ENCODE results near the gene TM6SF1.
"Not testable (repeated sequence)": the region's sequence is repeated elsewhere in the genome, so short reads cannot be mapped to it uniquely, and the experiment has no call there.

Gene TM6SF1

DNA sequence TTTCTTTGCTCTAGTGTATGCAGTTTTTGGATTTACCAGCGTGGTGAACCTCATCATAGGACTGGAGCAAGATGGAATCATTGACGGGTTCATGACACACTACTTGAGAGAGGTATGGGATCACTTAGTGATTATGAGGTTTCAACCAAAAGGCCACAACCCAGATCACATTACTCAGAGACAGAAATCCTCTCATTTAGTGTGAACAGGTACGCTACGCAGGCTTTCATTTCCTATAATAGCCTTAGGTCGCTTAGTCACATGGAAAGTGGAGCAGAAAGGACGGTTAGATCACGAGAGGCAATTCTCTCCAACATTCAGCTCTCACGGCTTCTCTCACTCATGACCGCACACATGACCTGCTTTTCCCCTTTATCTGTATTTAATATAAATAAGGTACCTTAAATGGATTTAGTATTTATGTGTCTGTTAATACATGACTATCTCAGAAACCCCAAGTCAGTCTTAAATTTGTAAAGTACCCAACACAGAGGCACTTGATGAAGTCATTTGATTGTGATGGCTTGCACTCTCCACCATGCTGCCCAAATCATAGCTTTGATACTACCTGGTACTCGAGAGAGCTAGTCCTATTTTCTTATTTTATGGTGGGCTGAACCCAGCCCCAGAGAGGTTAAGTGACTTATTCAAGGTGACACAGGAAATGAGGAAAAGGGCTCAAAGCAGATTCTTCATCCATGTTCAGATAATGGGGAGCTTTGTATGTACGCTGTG, 8.6 kb downstream of the TM6SF1 start:
- no peaks in the 10 kb centered on the region for H3K9me3 ChIP-seq (ENCODE audit: control insufficient read depth, insufficient read depth, low read length)
- H3K4me1 ChIP-seq (ENCODE audit: insufficient read depth, low read length): no peaks in the 10 kb centered on the region
- H3K36me3 ChIP-seq (ENCODE audit: insufficient read depth, low read length): 0 out of 2 replicates have a peak, but pooled peaks cover 4% of the 10 kb centered on the region
- no peak overlapping the region for H3K9ac ChIP-seq (ENCODE audit: low read depth, low read length)

DNA sequence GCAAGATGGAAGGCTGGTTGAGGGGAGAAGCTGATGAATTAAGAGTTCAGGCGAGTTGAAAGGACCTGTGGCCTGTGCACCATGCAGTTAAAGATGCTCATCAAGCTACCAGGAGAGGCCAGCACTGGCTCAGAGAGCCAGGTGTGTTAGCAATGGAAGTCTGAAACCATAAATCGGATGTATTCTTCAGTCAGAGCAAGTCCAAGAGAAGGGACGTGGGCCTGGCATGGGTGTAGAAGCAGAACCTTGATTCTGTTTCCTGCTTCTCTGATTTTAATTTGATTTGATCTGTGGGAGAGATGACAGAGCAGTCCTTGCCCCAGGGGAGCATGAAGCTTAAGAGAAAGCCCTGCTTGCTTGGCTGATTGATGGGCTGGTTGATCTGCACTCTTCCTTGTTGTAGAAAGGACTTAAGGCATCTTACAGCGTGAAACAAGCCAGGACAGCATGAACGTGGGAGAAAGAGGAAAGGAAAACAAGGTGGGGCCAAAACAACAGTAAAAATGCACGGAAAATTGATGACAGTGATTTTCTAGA, 10.9 kb downstream of the TM6SF1 start:
- H3K9ac ChIP-seq (ENCODE audit: low read depth, low read length): no peak overlapping the region
- H3K4me1 ChIP-seq (ENCODE audit: insufficient read depth, low read length): no peaks in the 10 kb centered on the region
- H3K36me3 ChIP-seq (ENCODE audit: insufficient read depth, low read length): 0 out of 2 replicates have a peak, but pooled peaks cover 4% of the 10 kb centered on the region
- no peaks in the 10 kb centered on the region for H3K9me3 ChIP-seq (ENCODE audit: control insufficient read depth, insufficient read depth, low read length)

DNA sequence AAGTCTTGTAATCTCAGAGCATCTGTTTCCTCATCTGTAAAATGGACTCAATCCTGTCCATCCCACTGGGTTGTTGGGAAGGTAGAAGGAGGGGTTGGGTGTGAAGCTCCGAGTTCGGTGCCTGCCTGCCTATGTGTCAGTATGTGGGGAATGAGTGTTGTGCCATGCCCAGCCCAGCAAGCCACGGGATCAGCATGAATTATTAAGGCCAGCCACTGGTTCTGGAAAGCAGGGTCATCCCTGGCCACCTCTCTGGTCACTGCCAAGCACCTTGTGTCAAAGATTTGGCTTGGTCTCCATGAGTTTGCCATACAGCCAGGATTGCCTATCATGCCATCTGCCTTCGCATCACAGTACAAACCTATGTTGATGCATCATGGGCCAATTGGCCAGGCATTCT, 11.5 kb downstream of the TM6SF1 start:
- H3K9me3 ChIP-seq (ENCODE audit: control insufficient read depth, insufficient read depth, low read length): no peaks in the 10 kb centered on the region
- H3K36me3 ChIP-seq (ENCODE audit: insufficient read depth, low read length): 0 out of 2 replicates have a peak, but pooled peaks cover 4% of the 10 kb centered on the region
- H3K4me1 ChIP-seq (ENCODE audit: insufficient read depth, low read length): no peaks in the 10 kb centered on the region

DNA sequence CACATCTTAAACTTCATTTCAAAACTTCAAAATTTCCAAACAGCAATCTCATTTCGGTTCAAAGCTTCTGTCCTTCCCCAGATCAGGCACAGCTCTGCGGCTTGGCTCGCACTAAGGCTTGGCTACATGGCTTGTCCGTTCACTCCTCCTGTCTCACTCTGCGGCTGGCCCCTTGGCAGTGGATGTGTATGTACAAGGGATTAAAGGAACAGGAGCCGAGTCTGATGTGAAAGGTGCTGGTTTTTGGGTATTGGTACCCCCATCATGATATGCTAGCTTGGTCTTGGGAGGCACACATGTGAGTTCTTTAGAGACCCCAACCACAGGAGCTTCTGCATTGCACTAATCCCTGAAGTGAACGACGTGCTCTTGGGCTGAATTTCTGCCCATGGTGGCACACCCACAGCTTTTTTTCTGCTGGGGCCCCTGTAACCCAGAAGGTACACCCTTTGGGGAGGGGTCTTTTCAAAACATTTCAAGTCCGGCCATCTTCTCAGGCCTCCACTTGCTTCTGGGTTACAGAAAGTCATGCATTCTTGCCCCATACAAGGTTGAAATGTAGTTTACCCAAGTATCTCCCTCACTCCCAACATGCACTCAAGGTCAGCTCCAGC, 12.6 kb downstream of the TM6SF1 start:
- no peaks in the 10 kb centered on the region for H3K36me3 ChIP-seq (ENCODE audit: insufficient read depth, low read length)
- H3K9me3 ChIP-seq (ENCODE audit: control insufficient read depth, insufficient read depth, low read length): no peaks in the 10 kb centered on the region
- no peaks in the 10 kb centered on the region for H3K4me1 ChIP-seq (ENCODE audit: insufficient read depth, low read length)
- H3K9ac ChIP-seq (ENCODE audit: low read depth, low read length): no peak overlapping the region

More for the DNA sequence above, 11.5 kb downstream of the TM6SF1 start:
- no peak overlapping the region for H3K9ac ChIP-seq (ENCODE audit: low read depth, low read length)

DNA sequence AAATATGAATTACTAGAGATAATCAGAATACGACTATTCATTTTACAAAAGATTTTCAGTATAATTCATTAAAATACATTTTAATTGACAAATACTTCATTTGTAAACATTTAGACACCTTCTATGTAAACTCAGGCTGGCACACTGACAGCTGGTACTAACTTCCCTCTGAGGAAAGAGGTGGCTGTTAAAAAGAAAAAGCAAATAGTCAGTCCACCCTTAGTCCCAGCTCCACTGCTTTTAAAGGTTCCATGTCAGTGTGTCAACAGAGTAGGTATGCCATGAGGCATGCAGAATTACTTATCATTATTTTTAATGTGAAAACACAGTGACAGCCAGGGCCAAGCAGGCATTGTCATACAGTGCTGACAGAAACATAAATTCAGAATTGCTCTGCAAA, 16.1 kb downstream of the TM6SF1 start:
- Histone ChIP-seq H3K9ac (ENCODE audit: low read depth, low read length) (no peak overlapping the region), H3K9me3 (ENCODE audit: control insufficient read depth, insufficient read depth, low read length) (no peaks in the 10 kb centered on the region), H3K36me3 (ENCODE audit: insufficient read depth, low read length) (no peaks in the 10 kb centered on the region), H3K4me1 (ENCODE audit: insufficient read depth, low read length) (no peaks in the 10 kb centered on the region)

DNA sequence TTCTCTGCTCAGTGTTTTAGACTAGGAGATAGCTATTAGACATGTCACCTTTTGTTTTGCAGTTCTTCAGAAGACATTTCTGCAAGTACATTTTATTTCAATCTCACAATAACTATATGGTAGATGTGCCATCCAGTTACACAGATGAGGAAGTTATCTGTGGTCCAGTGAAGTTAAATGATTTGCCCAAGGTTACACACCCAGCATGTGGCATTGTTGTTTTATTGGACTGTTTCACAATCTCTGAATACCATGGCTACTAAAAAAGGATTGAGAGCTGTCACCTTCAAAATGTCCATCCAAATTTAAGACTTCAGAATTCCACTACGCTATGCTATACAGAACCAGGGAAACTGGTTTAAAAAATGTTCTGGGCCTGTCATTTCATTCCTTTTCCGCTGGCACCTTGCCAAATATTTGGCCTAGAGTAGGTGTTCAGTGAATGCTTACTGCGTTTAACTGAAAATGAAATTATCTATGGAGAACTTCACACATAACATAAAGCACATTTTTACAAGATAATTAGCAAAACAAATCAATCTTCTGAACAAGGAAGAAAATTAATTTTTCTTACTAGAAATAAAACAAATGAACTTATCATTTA, 20.2 kb downstream of the TM6SF1 start:
- no peak overlapping the region for H3K9ac ChIP-seq (ENCODE audit: low read depth, low read length)
- no peaks in the 10 kb centered on the region; the same call in 1 of the 2 replicates for H3K36me3 ChIP-seq (ENCODE audit: insufficient read depth, low read length)
- H3K9me3 ChIP-seq (ENCODE audit: control insufficient read depth, insufficient read depth, low read length): no peaks in the 10 kb centered on the region
- H3K4me1 ChIP-seq (ENCODE audit: insufficient read depth, low read length): no peaks in the 10 kb centered on the region

DNA sequence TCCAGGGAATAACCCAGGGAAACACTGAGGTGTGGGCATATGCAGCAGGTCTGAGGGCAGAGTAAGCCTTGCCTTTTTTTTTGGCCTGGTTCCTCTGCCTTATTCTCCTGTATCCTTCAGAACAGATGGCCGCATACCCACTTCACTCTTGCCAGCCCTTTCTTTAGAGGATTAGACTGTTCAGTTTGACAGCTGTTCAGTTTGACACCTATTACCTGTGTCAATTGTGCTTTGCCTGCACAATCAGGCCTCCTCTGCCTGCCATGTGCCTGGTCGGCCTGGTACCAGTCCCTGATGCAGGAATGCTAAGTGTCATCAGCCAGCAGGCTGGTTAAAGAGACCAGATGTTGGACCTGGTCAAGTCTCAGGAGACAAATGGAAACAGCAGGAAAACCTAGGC, 22.3 kb downstream of the TM6SF1 start:
- Histone ChIP-seq H3K4me1 (ENCODE audit: insufficient read depth, low read length) (no peaks in the 10 kb centered on the region), H3K9ac (ENCODE audit: low read depth, low read length) (no peak overlapping the region), H3K9me3 (ENCODE audit: control insufficient read depth, insufficient read depth, low read length) (no peaks in the 10 kb centered on the region), H3K36me3 (ENCODE audit: insufficient read depth, low read length) (peaks cover 5% of the 10 kb centered on the region)

DNA sequence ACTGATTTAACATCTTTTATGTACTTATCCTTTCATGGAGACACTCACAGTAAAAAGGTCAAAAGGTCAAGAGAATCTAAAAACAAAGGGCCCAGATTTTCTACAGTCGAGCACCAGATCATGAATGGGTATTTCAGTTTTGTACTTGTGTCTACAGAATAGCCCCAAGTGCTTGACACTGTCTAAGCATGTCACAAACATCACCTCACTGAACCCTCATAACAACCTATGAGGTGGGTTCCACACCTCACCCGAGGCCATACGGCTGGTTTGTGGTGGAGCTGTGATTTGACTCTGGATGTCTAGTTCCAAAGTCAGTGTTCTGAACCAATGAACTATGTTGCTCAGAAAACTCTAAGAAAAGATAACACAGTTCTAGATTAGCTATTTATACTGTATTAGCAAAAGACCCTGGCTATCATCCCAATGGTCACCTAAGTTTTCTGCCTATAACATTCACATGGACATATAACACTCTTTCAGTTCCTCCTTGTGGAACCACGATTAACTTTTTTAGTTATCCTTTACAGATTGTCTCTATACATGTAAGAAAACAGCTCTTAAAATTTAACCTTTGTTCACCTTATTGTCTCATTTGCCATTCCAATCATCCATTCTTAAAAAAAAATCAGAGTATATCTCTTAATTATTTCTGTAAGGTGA, 25.5 kb downstream of the TM6SF1 start:
- Histone ChIP-seq H3K4me1 (ENCODE audit: insufficient read depth, low read length) (no peaks in the 10 kb centered on the region), H3K9ac (ENCODE audit: low read depth, low read length) (no peak overlapping the region), H3K9me3 (ENCODE audit: control insufficient read depth, insufficient read depth, low read length) (no peaks in the 10 kb centered on the region), H3K36me3 (ENCODE audit: insufficient read depth, low read length) (peaks cover 6% of the 10 kb centered on the region)

DNA sequence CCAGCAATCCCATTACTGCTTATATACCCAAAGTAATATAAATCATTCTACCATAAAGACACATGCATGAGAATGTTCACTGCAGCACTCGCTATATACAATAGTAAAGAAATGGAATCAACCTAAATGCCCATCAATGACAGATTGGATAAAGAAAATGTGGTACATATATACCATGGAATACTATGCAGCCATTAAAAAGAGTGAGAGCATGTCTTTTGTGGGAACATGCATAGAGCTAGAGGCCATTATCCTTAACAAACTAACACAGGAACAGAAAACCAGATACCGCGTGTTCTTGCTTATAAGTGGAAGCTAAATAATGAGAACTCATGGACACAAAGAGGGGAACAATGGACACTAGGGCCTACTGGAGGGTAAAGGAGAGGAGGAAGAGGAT, 34.7 kb downstream of the TM6SF1 start:
- not testable (repeated sequence) for H3K9me3 ChIP-seq (ENCODE audit: control insufficient read depth, insufficient read depth, low read length); H3K9ac ChIP-seq (ENCODE audit: low read depth, low read length); H3K36me3 ChIP-seq (ENCODE audit: insufficient read depth, low read length)
- peaks cover 12% of the 10 kb centered on the region for H3K4me1 ChIP-seq (ENCODE audit: insufficient read depth, low read length)

DNA sequence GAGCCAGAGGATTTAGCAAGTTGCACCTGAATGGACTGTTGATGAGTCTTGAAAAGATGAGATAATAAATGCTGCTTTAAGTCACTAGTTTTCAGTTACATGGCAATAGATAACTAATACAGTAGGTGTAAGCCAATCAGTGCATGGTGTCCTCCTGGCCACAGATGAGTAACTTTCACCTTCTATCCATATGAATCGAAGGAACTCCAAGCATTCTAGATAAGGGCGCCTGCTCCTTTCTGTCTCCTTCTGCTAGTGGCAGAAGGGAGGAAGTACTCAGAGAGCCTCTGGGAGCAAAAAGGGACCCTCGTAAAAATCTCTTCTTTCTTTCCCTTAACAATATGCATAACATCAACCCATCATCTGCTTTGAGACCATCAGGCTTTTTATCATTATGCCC, 37.3 kb downstream of the TM6SF1 start:
- peaks cover 11% of the 10 kb centered on the region for H3K36me3 ChIP-seq (ENCODE audit: insufficient read depth, low read length)
- H3K4me1 ChIP-seq (ENCODE audit: insufficient read depth, low read length): peaks cover 12% of the 10 kb centered on the region
- no peaks in the 10 kb centered on the region; the same call in 1 of the 2 replicates for H3K9me3 ChIP-seq (ENCODE audit: control insufficient read depth, insufficient read depth, low read length)
- no peak overlapping the region for H3K9ac ChIP-seq (ENCODE audit: low read depth, low read length)

DNA sequence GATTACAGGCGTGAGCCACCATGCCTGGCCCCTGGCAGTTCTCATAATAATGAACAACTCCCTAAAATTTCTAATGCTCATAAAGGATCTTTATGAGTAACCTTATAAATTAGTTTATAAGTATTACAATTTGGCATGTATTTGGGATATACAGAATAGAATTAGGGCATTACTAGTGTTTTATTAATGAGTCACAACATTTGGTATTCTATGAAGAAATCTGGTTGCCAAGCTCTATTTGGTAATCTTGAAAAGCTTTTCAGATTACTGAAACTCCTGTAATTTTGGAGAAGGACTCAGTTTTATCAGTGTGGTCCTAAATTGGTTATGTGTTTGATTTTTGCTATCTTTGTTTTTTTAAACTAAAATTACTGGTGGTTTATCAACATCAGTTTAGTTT, 45.8 kb downstream of the TM6SF1 start:
- H3K9me3 ChIP-seq (ENCODE audit: control insufficient read depth, insufficient read depth, low read length): no peaks in the 10 kb centered on the region
- no peak overlapping the region for H3K9ac ChIP-seq (ENCODE audit: low read depth, low read length)
- peaks cover 16% of the 10 kb centered on the region for H3K36me3 ChIP-seq (ENCODE audit: insufficient read depth, low read length)
- H3K4me1 ChIP-seq (ENCODE audit: insufficient read depth, low read length): no peaks in the 10 kb centered on the region

DNA sequence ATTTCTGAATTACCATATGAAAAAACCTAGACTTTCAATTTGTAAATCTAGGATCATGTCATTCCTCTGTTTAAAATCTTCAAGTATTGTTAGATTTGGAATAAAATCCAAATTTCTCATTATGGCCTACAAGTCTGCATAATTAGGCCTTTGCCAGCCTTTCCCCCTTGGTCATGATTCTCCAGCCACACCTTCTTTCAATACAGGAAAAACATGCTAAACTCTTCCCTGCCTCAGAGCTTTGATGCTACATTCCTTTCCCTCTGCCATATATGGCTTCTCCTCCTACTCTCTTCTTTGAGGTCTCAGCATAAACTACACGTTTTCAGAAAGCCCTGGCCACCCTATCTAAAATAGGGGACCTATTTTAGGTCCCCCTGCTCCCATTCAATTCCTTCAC, 48.5 kb downstream of the TM6SF1 start:
- H3K36me3 ChIP-seq (ENCODE audit: insufficient read depth, low read length): peaks cover 6% of the 10 kb centered on the region

DNA sequence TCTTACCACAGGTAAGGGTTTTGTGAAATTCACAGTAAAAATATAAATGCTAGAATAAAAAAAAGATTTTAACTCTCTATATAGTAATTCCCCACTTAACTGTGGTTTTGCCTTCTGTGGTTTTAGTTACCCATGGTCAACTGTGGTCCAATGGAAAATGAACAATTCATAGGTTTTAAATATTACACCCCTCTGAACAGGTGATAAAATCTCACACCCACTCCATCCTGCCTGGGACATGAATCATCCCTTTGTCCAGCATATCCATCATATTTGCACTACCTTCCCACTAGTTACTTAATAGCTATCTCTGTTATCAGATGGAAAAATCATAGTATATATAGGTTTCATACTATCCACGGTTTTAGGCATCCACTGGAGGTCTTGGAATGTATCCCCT, 50.9 kb downstream of the TM6SF1 start:
- no peaks in the 10 kb centered on the region for H3K9me3 ChIP-seq (ENCODE audit: control insufficient read depth, insufficient read depth, low read length)
- H3K36me3 ChIP-seq (ENCODE audit: insufficient read depth, low read length): no peaks in the 10 kb centered on the region; the same call in none of the 2 replicates
- no peak overlapping the region for H3K9ac ChIP-seq (ENCODE audit: low read depth, low read length)
- no peaks in the 10 kb centered on the region for H3K4me1 ChIP-seq (ENCODE audit: insufficient read depth, low read length)

More for the DNA sequence above, 48.5 kb downstream of the TM6SF1 start:
- Histone ChIP-seq H3K4me1 (ENCODE audit: insufficient read depth, low read length) (no peaks in the 10 kb centered on the region), H3K9me3 (ENCODE audit: control insufficient read depth, insufficient read depth, low read length) (no peaks in the 10 kb centered on the region), H3K9ac (ENCODE audit: low read depth, low read length) (no peak overlapping the region)

DNA sequence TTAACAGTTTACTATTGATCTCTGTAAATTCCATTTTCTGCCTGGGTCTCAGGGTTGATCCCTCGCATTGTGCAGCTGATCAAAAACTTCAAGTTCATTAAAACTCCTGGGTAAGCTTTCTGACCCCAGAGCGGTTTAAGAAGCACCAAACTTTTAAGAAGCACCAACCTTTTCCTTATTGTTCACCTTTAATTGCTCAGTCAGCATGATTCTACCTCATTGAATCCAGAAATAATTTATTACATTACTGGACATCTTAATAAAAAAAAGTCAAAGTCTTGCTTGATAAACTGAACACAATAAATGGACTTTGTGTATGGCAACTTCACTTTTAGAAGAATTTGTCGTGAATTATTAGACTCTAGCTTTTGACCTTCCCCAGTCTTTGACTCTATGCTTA, 53.3 kb downstream of the TM6SF1 start:
- no peaks in the 10 kb centered on the region for H3K4me1 ChIP-seq (ENCODE audit: insufficient read depth, low read length)
- no peaks in the 10 kb centered on the region for H3K9me3 ChIP-seq (ENCODE audit: control insufficient read depth, insufficient read depth, low read length)
- H3K9ac ChIP-seq (ENCODE audit: low read depth, low read length): no peak overlapping the region
- H3K36me3 ChIP-seq (ENCODE audit: insufficient read depth, low read length): no peaks in the 10 kb centered on the region; the same call in none of the 2 replicates

Data from ES-I3 (cell line).